ENCODE measurements around the gene REG3G.

The REG3G gene

GRCh38 chr2:79025421-79025820, at the start of gene REG3G:
REG3G (plus strand) TSS chr2:79025702; CDS start chr2:79026094, 392 bp downstream.
- no peak for DNase-seq

- DNase-seq, result no peak
Measured at GRCh38 chr2:78977661-78978145, 47.8 kb upstream of the REG3G start.

GRCh38 chr2:78978340-78978739, 47.2 kb upstream of the REG3G start:
- DNase-seq, result no peak

- DNase-seq, result no peak
Measured at GRCh38 chr2:78979380-78980151, 45.9 kb upstream of the REG3G start.

GRCh38 chr2:78980152-78980465, 45.4 kb upstream of the REG3G start:
- DNase-seq, result no peak

GRCh38 chr2:78980871-78981270, 44.6 kb upstream of the REG3G start:
- no peak for DNase-seq

GRCh38 chr2:78982638-78983330, 42.7 kb upstream of the REG3G start:
- no peak for DNase-seq

- DNase-seq, result no peak
Measured at GRCh38 chr2:78984386-78984785, 41.1 kb upstream of the REG3G start.

GRCh38 chr2:78985558-78985957, 39.9 kb upstream of the REG3G start:
- no peak for DNase-seq

- DNase-seq, result no peak
Measured at GRCh38 chr2:78989051-78989450, 36.5 kb upstream of the REG3G start.

- DNase-seq, result no peak
Measured at GRCh38 chr2:78992451-78992806, 33.1 kb upstream of the REG3G start.

GRCh38 chr2:78992807-78993517, 32.5 kb upstream of the REG3G start:
- DNase-seq, result no peak

GRCh38 chr2:78993518-78994148, 31.9 kb upstream of the REG3G start:
- DNase-seq, result no peak

GRCh38 chr2:78994789-78995188, 30.7 kb upstream of the REG3G start:
- DNase-seq, result no peak

GRCh38 chr2:78999406-78999805, 26.1 kb upstream of the REG3G start:
- DNase-seq, result no peak

- no peak for DNase-seq
Measured at GRCh38 chr2:79000008-79000576, 25.4 kb upstream of the REG3G start.

- no peak for DNase-seq
Measured at GRCh38 chr2:79001285-79001684, 24.2 kb upstream of the REG3G start.

- DNase-seq, result no peak
Measured at GRCh38 chr2:79004680-79005079, 20.8 kb upstream of the REG3G start.

- DNase-seq, result no peak
Measured at GRCh38 chr2:79005216-79005615, 20.3 kb upstream of the REG3G start.

GRCh38 chr2:79009388-79009787, 16.1 kb upstream of the REG3G start:
- DNase-seq, result no peak

- DNase-seq, result no peak
Measured at GRCh38 chr2:79011496-79011895, 14.0 kb upstream of the REG3G start.

- no peak for DNase-seq
Measured at GRCh38 chr2:79013629-79014028, 11.9 kb upstream of the REG3G start.

- DNase-seq, result no peak
Measured at GRCh38 chr2:79016342-79016741, 9.2 kb upstream of the REG3G start.
